ENCODE measurements around the gene SWAP70.

Gene SWAP70

DNA sequence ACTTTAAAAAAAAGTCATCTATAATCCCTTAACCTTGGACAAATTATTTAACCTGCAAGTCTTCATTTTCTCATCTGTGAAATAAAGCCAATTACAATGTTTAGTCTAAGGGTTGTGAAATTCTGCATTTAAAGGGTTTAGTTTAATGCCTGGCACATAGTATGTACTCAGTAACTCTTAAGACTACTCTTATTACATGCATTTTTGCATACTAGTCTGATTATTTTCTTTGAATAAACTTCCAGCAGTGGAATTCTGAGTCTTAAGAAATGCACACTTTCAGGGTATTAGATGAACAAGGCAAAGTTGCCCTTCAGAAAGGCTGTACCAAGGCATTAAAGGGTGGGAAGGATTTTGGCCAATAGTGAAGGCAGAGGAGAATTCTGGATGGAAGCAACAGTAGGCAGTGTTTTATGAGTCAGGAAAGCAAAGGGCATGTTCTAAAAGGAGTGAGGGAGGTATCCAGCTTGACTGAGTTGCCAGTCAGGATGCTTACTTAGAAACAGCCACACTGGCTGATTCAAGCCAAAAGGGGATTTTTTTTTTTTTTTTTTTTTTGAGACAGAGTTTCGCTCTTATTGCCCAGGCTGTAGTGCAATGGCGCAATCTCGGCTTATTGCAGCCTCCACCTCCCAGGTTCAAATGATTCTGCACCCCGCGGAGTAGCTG lies 50.5 kb downstream of the SWAP70 start:
- Histone ChIP-seq H3K36me3 (ENCODE audit: insufficient read depth, insufficient read length, low read length) (peaks cover 27% of the 10 kb centered on the region), H3K4me3 (ENCODE audit: insufficient read length, low read depth) (no peak overlapping the region), H3K4me1 (ENCODE audit: insufficient read depth, insufficient read length) (no peaks in the 10 kb centered on the region), H3K9me3 (ENCODE audit: insufficient read depth, low read length) (no peaks in the 10 kb centered on the region), H3K27me3 (ENCODE audit: insufficient read depth, insufficient read length) (no peaks in the 10 kb centered on the region), H3K9ac (ENCODE audit: insufficient read length, low read depth) (no peak overlapping the region)
- DNase-seq (ENCODE audit: low read depth, low spot score), result no peak
- no peak for TF ChIP-seq ZNF274 (IDR thresholded peaks at IDR 0.05; ENCODE audit: low read depth, low read length)
- TF ChIP-seq YY1 (IDR thresholded peaks at IDR 0.05; ENCODE audit: insufficient read depth, insufficient read length), result no peak
- TF ChIP-seq SUZ12 (IDR thresholded peaks at IDR 0.05; ENCODE audit: extremely low read depth, insufficient read depth, insufficient read length), result no peak

DNA sequence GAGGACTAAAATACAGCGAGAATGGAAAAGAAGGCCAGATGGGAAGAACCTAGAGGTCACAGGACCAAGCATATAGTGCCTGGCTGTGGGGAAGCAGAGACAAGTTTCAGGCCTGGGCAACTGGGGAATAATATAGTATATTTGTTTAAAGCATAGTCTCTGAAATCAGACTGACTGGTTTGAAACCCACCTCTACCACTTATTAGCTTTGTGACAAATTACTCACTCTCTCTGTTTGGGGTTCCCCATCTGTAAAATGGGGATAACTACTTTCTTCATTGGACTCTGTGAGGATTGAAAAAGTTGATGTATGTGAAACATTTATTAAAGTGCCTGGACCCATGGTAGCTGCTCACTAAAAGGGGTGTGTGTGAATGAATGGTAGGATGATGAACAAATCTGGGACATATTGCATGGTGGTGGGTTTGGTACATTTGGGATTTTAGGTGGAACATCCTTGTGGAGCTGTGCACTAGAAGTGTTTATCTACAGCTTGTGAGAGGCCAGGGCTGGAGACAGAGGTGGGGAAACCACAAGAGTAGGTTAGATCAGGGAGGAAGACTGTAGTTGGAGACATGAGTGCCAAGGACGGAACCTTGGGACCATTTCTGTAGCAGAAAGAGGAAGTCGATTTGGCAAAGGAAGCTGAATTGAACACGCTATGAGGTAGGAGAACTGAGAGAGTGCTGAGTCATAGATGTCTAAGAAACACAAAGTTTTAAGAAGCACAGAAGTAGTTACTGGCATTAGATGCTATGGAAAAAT lies 52.6 kb downstream of the SWAP70 start:
- no peaks in the 10 kb centered on the region for H3K27me3 ChIP-seq (ENCODE audit: insufficient read depth, insufficient read length)
- H3K4me3 ChIP-seq (ENCODE audit: insufficient read length, low read depth), result no peak overlapping the region
- H3K36me3 ChIP-seq (ENCODE audit: insufficient read depth, insufficient read length, low read length), result peaks cover 34% of the 10 kb centered on the region
- TF ChIP-seq SUZ12 (IDR thresholded peaks at IDR 0.05; ENCODE audit: extremely low read depth, insufficient read depth, insufficient read length) (no peak), YY1 (IDR thresholded peaks at IDR 0.05; ENCODE audit: insufficient read depth, insufficient read length) (no peak), ZNF274 (IDR thresholded peaks at IDR 0.05; ENCODE audit: low read depth, low read length) (no peak)
- H3K4me1 ChIP-seq (ENCODE audit: insufficient read depth, insufficient read length), result no peaks in the 10 kb centered on the region
- DNase-seq (ENCODE audit: low read depth, low spot score), result no peak
- H3K9me3 ChIP-seq (ENCODE audit: insufficient read depth, low read length), result no peaks in the 10 kb centered on the region
- H3K9ac ChIP-seq (ENCODE audit: insufficient read length, low read depth), result no peak overlapping the region

DNA sequence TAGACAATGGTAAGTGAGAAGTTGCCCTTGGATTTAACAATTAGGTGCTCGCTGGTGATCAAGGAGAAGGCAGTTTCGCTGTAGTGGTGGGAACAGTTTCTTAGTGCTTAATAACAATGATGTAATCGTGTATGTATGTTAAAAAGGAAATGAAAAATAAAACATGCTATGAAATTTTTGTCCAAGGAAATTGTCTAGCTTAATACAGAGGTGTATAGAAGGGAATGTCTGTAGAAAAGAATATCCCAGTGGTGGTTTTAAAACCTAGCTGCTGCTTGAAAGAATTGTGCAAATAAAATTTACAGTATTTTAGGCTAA lies 53.1 kb downstream of the SWAP70 start:
- DNase-seq (ENCODE audit: low read depth, low spot score), result no peak
- Histone ChIP-seq H3K27me3 (ENCODE audit: insufficient read depth, insufficient read length) (no peaks in the 10 kb centered on the region), H3K9me3 (ENCODE audit: insufficient read depth, low read length) (no peaks in the 10 kb centered on the region), H3K36me3 (ENCODE audit: insufficient read depth, insufficient read length, low read length) (peaks cover 36% of the 10 kb centered on the region), H3K4me3 (ENCODE audit: insufficient read length, low read depth) (no peak overlapping the region), H3K9ac (ENCODE audit: insufficient read length, low read depth) (no peak overlapping the region), H3K4me1 (ENCODE audit: insufficient read depth, insufficient read length) (peaks cover 1% of the 10 kb centered on the region)
- TF ChIP-seq YY1 (IDR thresholded peaks at IDR 0.05; ENCODE audit: insufficient read depth, insufficient read length) (no peak), ZNF274 (IDR thresholded peaks at IDR 0.05; ENCODE audit: low read depth, low read length) (no peak), SUZ12 (IDR thresholded peaks at IDR 0.05; ENCODE audit: extremely low read depth, insufficient read depth, insufficient read length) (no peak)

DNA sequence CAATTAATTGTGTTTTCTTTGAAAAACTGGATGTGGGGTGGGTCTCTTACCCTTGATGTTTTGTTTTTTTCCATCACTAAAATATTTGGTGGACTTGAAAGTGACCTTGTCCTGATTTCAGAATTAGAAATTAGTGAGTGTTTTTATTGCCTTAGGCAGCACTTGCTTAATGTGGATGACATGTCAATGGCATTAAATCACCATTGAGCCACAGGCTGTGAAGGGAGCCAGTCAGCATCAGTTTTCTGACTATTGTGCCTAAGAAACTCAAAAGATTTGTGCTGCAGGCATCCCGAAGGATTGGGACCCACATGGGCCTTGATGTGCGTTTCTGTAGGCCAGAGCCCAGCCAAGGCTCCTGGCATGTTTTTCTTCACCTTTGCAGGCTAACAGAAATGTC lies 53.8 kb downstream of the SWAP70 start:
- Histone ChIP-seq H3K4me1 (ENCODE audit: insufficient read depth, insufficient read length) (peaks cover 4% of the 10 kb centered on the region), H3K27me3 (ENCODE audit: insufficient read depth, insufficient read length) (no peaks in the 10 kb centered on the region), H3K9me3 (ENCODE audit: insufficient read depth, low read length) (no peaks in the 10 kb centered on the region), H3K9ac (ENCODE audit: insufficient read length, low read depth) (no peak overlapping the region), H3K4me3 (ENCODE audit: insufficient read length, low read depth) (no peak overlapping the region), H3K36me3 (ENCODE audit: insufficient read depth, insufficient read length, low read length) (peaks cover 38% of the 10 kb centered on the region)
- no peak for DNase-seq (ENCODE audit: low read depth, low spot score)
- TF ChIP-seq YY1 (IDR thresholded peaks at IDR 0.05; ENCODE audit: insufficient read depth, insufficient read length) (no peak), SUZ12 (IDR thresholded peaks at IDR 0.05; ENCODE audit: extremely low read depth, insufficient read depth, insufficient read length) (no peak), ZNF274 (IDR thresholded peaks at IDR 0.05; ENCODE audit: low read depth, low read length) (no peak)

DNA sequence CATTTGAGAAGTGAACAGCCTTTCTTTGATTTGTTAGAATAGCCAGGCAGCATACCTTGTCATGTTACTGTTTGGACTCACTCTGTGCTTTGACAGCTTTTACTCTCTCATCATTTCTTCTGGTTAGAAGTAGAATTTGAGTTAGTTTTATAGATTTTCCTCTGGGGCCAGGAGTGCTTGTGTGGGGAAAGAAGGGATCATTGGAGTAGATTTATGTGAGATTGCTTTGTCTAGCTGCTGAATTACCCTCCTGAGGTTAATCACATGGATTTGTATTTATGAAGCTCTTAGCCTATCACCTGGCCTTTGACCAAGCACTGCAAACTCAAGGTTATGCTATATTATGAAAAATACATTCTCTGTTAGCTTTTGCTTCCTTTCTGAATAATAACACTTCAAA lies 54.3 kb downstream of the SWAP70 start:
- H3K27me3 ChIP-seq (ENCODE audit: insufficient read depth, insufficient read length), result no peaks in the 10 kb centered on the region
- no peak overlapping the region for H3K9ac ChIP-seq (ENCODE audit: insufficient read length, low read depth)
- no peaks in the 10 kb centered on the region for H3K9me3 ChIP-seq (ENCODE audit: insufficient read depth, low read length)
- peaks cover 35% of the 10 kb centered on the region for H3K36me3 ChIP-seq (ENCODE audit: insufficient read depth, insufficient read length, low read length)
- peaks cover 4% of the 10 kb centered on the region for H3K4me1 ChIP-seq (ENCODE audit: insufficient read depth, insufficient read length)
- H3K4me3 ChIP-seq (ENCODE audit: insufficient read length, low read depth), result no peak overlapping the region
- TF ChIP-seq SUZ12 (IDR thresholded peaks at IDR 0.05; ENCODE audit: extremely low read depth, insufficient read depth, insufficient read length) (no peak), YY1 (IDR thresholded peaks at IDR 0.05; ENCODE audit: insufficient read depth, insufficient read length) (no peak), ZNF274 (IDR thresholded peaks at IDR 0.05; ENCODE audit: low read depth, low read length) (no peak)
- DNase-seq (ENCODE audit: low read depth, low spot score), result no peak

DNA sequence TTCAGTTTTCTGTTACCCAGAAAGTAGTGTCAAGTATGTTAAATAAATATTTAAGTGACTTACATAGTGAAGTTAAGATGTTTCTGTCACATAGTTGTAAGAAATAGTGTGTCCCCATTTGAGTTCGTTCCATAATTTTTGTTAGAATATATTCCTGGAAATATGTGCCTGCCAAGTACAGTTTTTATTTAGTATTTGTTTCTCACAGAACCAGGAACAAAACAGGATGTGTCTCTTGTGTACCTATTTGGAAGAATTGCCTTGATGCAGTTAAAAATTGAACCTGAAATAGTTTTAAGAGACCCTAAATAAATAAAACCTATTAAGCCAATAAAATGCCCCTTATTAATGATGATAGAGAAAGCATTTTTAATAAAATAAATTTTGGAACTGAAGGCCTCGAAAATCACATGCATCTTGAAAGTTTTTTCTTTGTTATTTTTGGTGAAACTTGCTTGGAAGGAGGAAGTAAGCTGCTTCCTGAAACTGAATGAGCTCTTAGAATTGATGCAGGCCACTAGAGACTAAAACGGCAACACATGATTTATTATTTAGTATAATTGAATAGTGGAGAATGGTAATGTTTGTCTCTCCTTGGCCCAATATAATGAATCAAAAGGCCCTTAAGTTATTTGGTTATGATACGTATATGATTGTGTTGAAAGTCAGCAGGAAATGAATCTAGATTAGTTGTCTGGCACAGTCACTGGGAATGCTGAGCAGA lies 55.9 kb downstream of the SWAP70 start:
- H3K4me1 ChIP-seq (ENCODE audit: insufficient read depth, insufficient read length), result peaks cover 4% of the 10 kb centered on the region
- no peak overlapping the region for H3K9ac ChIP-seq (ENCODE audit: insufficient read length, low read depth)
- H3K9me3 ChIP-seq (ENCODE audit: insufficient read depth, low read length), result no peaks in the 10 kb centered on the region
- TF ChIP-seq SUZ12 (IDR thresholded peaks at IDR 0.05; ENCODE audit: extremely low read depth, insufficient read depth, insufficient read length) (no peak), YY1 (IDR thresholded peaks at IDR 0.05; ENCODE audit: insufficient read depth, insufficient read length) (no peak), ZNF274 (IDR thresholded peaks at IDR 0.05; ENCODE audit: low read depth, low read length) (no peak)
- no peak overlapping the region for H3K4me3 ChIP-seq (ENCODE audit: insufficient read length, low read depth)
- no peaks in the 10 kb centered on the region for H3K27me3 ChIP-seq (ENCODE audit: insufficient read depth, insufficient read length)
- H3K36me3 ChIP-seq (ENCODE audit: insufficient read depth, insufficient read length, low read length), result peaks cover 35% of the 10 kb centered on the region
- DNase-seq (ENCODE audit: low read depth, low spot score), result no peak

DNA sequence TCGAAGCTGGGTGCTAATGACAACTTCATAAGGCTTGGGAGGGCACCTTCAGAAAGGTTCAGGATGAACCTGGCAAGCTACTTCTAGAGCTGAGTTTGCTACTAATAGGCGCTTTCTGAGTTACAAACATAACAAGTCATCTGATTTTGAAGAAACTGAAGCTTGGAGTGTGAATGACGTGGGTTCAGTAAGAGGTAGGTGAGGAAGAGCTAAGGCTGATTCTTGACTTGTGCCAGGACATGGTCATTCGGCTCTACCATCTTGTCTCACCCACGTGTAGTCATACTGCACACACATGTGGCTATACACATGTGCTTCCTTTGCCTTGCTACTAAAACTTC lies 56.4 kb downstream of the SWAP70 start:
- no peak for DNase-seq (ENCODE audit: low read depth, low spot score)
- TF ChIP-seq SUZ12 (IDR thresholded peaks at IDR 0.05; ENCODE audit: extremely low read depth, insufficient read depth, insufficient read length) (no peak), YY1 (IDR thresholded peaks at IDR 0.05; ENCODE audit: insufficient read depth, insufficient read length) (no peak), ZNF274 (IDR thresholded peaks at IDR 0.05; ENCODE audit: low read depth, low read length) (no peak)
- peaks cover 34% of the 10 kb centered on the region for H3K36me3 ChIP-seq (ENCODE audit: insufficient read depth, insufficient read length, low read length)
- H3K4me1 ChIP-seq (ENCODE audit: insufficient read depth, insufficient read length), result peaks cover 4% of the 10 kb centered on the region
- no peaks in the 10 kb centered on the region for H3K27me3 ChIP-seq (ENCODE audit: insufficient read depth, insufficient read length)
- no peak overlapping the region for H3K9ac ChIP-seq (ENCODE audit: insufficient read length, low read depth)
- no peak overlapping the region for H3K4me3 ChIP-seq (ENCODE audit: insufficient read length, low read depth)
- H3K9me3 ChIP-seq (ENCODE audit: insufficient read depth, low read length), result no peaks in the 10 kb centered on the region
